OCI-LY1 (cell line): ENCODE data around the gene FIS1.

Experiments
- H2AFZ ChIP-seq: fragments of 200-600 bp; sonication (generic), shearing (Covaris generic); 2 replicates; pipeline ENCODE4 v1.6.0; 2014; ENCODE audit warnings: antibody characterized with exemption, mild to moderate bottlenecking, low read length
- H3F3A ChIP-seq: fragments of 200-600 bp; sonication (generic), shearing (Covaris generic); 2 replicates; pipeline ENCODE4 v1.6.0; 2014; ENCODE audit warnings: mild to moderate bottlenecking, antibody characterized with exemption, low read length, moderate library complexity; ENCODE audit not compliant: insufficient read depth
- H3K27ac ChIP-seq: fragments of 200-600 bp; sonication (generic); 2 replicates; pipeline ENCODE4 v1.5.1; 2014; ENCODE audit warnings: low read length, mixed run types, mild to moderate bottlenecking, low read depth; ENCODE audit not compliant: poor library complexity, severe bottlenecking
- H3K27me3 ChIP-seq: fragments of 200-600 bp; sonication (generic); 2 replicates; pipeline ENCODE4 v1.6.0; 2014; ENCODE audit warnings: antibody characterized with exemption, mild to moderate bottlenecking, low read length, moderate library complexity; ENCODE audit not compliant: insufficient read depth
- H3K36me3 ChIP-seq: fragments of 200-600 bp; sonication (generic); 2 replicates; pipeline ENCODE4 v1.6.1; 2014; ENCODE audit warnings: mild to moderate bottlenecking, antibody characterized with exemption, low read length, moderate library complexity, mixed read lengths; ENCODE audit not compliant: insufficient read depth
- H3K4me1 ChIP-seq: fragments of 200-600 bp; sonication (generic); 2 replicates; pipeline ENCODE4 v1.5.1; 2014; ENCODE audit warnings: mild to moderate bottlenecking, low read length, moderate library complexity; ENCODE audit not compliant: insufficient read depth, severe bottlenecking
- H3K4me2 ChIP-seq: fragments of 200-600 bp; sonication (generic), shearing (Covaris generic); 2 replicates; pipeline ENCODE4 v1.6.1; 2014; ENCODE audit warnings: low read length
- H3K4me3 ChIP-seq: fragments of 200-600 bp; sonication (generic); 2 replicates; pipeline ENCODE4 v1.5.1; 2014; ENCODE audit warnings: low read length, low read depth, mild to moderate bottlenecking, mixed read lengths; ENCODE audit not compliant: poor library complexity, severe bottlenecking
- H3K79me2 ChIP-seq: fragments of 200-600 bp; shearing (Covaris generic); 2 replicates; pipeline ENCODE4 v1.6.1; 2016; ENCODE audit warnings: mixed run types, low read length, mixed read lengths; ENCODE audit not compliant: insufficient read depth
- H3K9ac ChIP-seq: fragments of 200-600 bp; sonication (generic), shearing (Covaris generic); 2 replicates; pipeline ENCODE4 v1.6.1; 2014; ENCODE audit warnings: mild to moderate bottlenecking, low read length, mixed read lengths
- H3K9me2 ChIP-seq: fragments of 200-600 bp; sonication (generic), shearing (Covaris generic); 2 replicates; pipeline ENCODE4 v1.6.1; 2014; ENCODE audit warnings: low read depth, mild to moderate bottlenecking, low read length, mixed read lengths
- H3K9me3 ChIP-seq: fragments of 200-600 bp; shearing (Covaris generic); 2 replicates; pipeline ENCODE4 v1.6.1; 2014; ENCODE audit warnings: low read length, mixed read lengths
- H4K20me1 ChIP-seq: fragments of 200-600 bp; sonication (generic), shearing (Covaris generic); 2 replicates; pipeline ENCODE4 v1.6.0; 2016; ENCODE audit warnings: mild to moderate bottlenecking, low read length; ENCODE audit not compliant: insufficient read depth
- CTCF ChIP-seq: fragments of 200-600 bp; sonication (generic), shearing (Covaris generic); IDR thresholded peaks from 2 replicates; pipeline ENCODE4 v1.5.1; 2017; ENCODE audit warnings: mild to moderate bottlenecking, antibody characterized with exemption, low read length, moderate library complexity, mixed read lengths
- EZH2 ChIP-seq: fragments of 200-600 bp; sonication (generic), shearing (Covaris generic); IDR thresholded peaks from 2 replicates; pipeline ENCODE4 v1.8.0; 2017; ENCODE audit warnings: borderline replicate concordance, mixed run types, mild to moderate bottlenecking, antibody characterized with exemption, low read length, moderate library complexity, mixed read lengths

Gene FIS1

GRCh38 chr7:101239191-101239950 is 5.5 kb downstream of the FIS1 start:
- Histone ChIP-seq H3F3A (no peaks in the 10 kb centered on the region), H3K4me1 (peaks cover 14% of the 10 kb centered on the region), H2AFZ (no peak overlapping the region)

GRCh38 chr7:101238226-101239182 is 6.4 kb downstream of the FIS1 start:
- Histone ChIP-seq H2AFZ (no peak overlapping the region), H3K9me3 (no peaks in the 10 kb centered on the region), H3K4me3 (no peak overlapping the region), H3F3A (no peaks in the 10 kb centered on the region), H3K9me2 (no peaks in the 10 kb centered on the region), H3K4me1 (peaks cover 7% of the 10 kb centered on the region), H4K20me1 (no peaks in the 10 kb centered on the region), H3K9ac (no peak overlapping the region), H3K27me3 (no peaks in the 10 kb centered on the region), H3K36me3 (peaks cover 50% of the 10 kb centered on the region), H3K4me2 (no peak overlapping the region), H3K27ac (no peak overlapping the region), H3K79me2 (peaks cover 2% of the 10 kb centered on the region; the same call in 1 of the 2 replicates)
- TF ChIP-seq EZH2: no peak
- TF ChIP-seq CTCF: no peak

More at GRCh38 chr7:101239191-101239950, 5.5 kb downstream of the FIS1 start:
- Histone ChIP-seq H3K9me2 (no peaks in the 10 kb centered on the region), H3K4me3 (no peak overlapping the region), H3K9ac (no peak overlapping the region), H4K20me1 (no peaks in the 10 kb centered on the region), H3K36me3 (peaks cover 54% of the 10 kb centered on the region), H3K27me3 (no peaks in the 10 kb centered on the region), H3K27ac (no peak overlapping the region), H3K4me2 (no peak overlapping the region), H3K79me2 (peaks cover 8% of the 10 kb centered on the region; the same call in 1 of the 2 replicates), H3K9me3 (no peaks in the 10 kb centered on the region)
- no peak for TF ChIP-seq EZH2
- no peak for TF ChIP-seq CTCF

- peaks cover 41% of the 10 kb centered on the region for H3K36me3 ChIP-seq
- no peaks in the 10 kb centered on the region for H3K27me3 ChIP-seq
- H3K4me1 ChIP-seq: no peaks in the 10 kb centered on the region
- no peak within 1 kb of the TSS for H3K4me3 ChIP-seq
- no peaks in the 10 kb centered on the region for H3K9me2 ChIP-seq
- H3K4me2 ChIP-seq: no peak within 1 kb of the TSS
- no peaks in the 10 kb centered on the region for H4K20me1 ChIP-seq
- TF ChIP-seq EZH2: no peak
- TF ChIP-seq CTCF: no peak
- H3K79me2 ChIP-seq: no peaks in the 10 kb centered on the region
- H2AFZ ChIP-seq: no peak within 1 kb of the TSS
- H3K27ac ChIP-seq: no peak within 1 kb of the TSS
- H3K9ac ChIP-seq: no peak within 1 kb of the TSS
- no peaks in the 10 kb centered on the region for H3K9me3 ChIP-seq
- H3F3A ChIP-seq: no peaks in the 10 kb centered on the region
Observed at GRCh38 chr7:101237206-101238067, 7.4 kb downstream of the FIS1 start, which contains the start of gene CLDN15. Gene CLDN15 (minus strand): TSS chr7:101237802. CDS start chr7:101237581, 221 bp downstream.
